Hepatocyte (in vitro differentiated cells): ENCODE data around the gene TSPAN31. TPM values are rescaled to one million over a fixed set of nuclear protein-coding genes. Genes with fewer than 3 reads are reported as not detected.

Source experiments
- DNase-seq: peaks from one replicate; pipeline ENCODE4 v3.0.0-alpha.2; 2016; ENCODE audit warnings: low spot score
- H2AFZ ChIP-seq: fragments of 200-600 bp; sonication (generic); 2 replicates; pipeline ENCODE4 v1.6.0; 2016; ENCODE audit warnings: antibody characterized with exemption, mild to moderate bottlenecking
- H3K27ac ChIP-seq: fragments of 200-600 bp; sonication (generic); 2 replicates; pipeline ENCODE4 v1.5.1; 2016; ENCODE audit warnings: mild to moderate bottlenecking
- H3K27me3 ChIP-seq: fragments of 200-600 bp; sonication (generic); 2 replicates; pipeline ENCODE4 v1.6.1; 2016
- H3K36me3 ChIP-seq: fragments of 200-600 bp; sonication (generic); replicated peaks from 2 replicates; pipeline ENCODE4 v1.5.1; 2016; ENCODE audit warnings: low read depth; ENCODE audit not compliant: insufficient read depth
- H3K4me1 ChIP-seq: fragments of 200-600 bp; sonication (generic); 2 replicates; pipeline ENCODE4 v1.5.1; 2016; ENCODE audit warnings: mild to moderate bottlenecking, moderate library complexity; ENCODE audit not compliant: insufficient read depth
- H3K4me2 ChIP-seq: fragments of 200-600 bp; sonication (generic); 2 replicates; pipeline ENCODE4 v1.6.0; 2016
- H3K4me3 ChIP-seq: fragments of 200-600 bp; sonication (generic); 2 replicates; pipeline ENCODE4 v1.5.1; 2016; ENCODE audit warnings: mild to moderate bottlenecking
- H3K79me2 ChIP-seq: fragments of 200-600 bp; sonication (generic); 2 replicates; pipeline ENCODE4 v1.6.0; 2017; ENCODE audit warnings: mild to moderate bottlenecking
- H3K9me2 ChIP-seq: fragments of 200-600 bp; sonication (generic); replicated peaks from 2 replicates; pipeline ENCODE4 v1.6.0; 2017; ENCODE audit warnings: mild to moderate bottlenecking; ENCODE audit not compliant: insufficient read depth
- H3K9me3 ChIP-seq: fragments of 200-600 bp; sonication (generic); 2 replicates; pipeline ENCODE4 v1.5.1; 2016; ENCODE audit warnings: low read depth, mild to moderate bottlenecking
- H4K20me1 ChIP-seq: fragments of 200-600 bp; sonication (generic); 2 replicates; pipeline ENCODE4 v1.6.0; 2016; ENCODE audit warnings: mild to moderate bottlenecking; ENCODE audit not compliant: insufficient read depth, poor library complexity, severe bottlenecking
- CTCF ChIP-seq: fragments of 200-600 bp; sonication (generic); IDR thresholded peaks from 2 replicates; pipeline ENCODE4 v1.5.1; 2016; ENCODE audit warnings: antibody characterized with exemption, mild to moderate bottlenecking; ENCODE audit not compliant: poor library complexity
- EZH2 ChIP-seq: fragments of 200-600 bp; sonication (generic); IDR thresholded peaks from 2 replicates; pipeline ENCODE4 v1.6.1; 2016; ENCODE audit warnings: antibody characterized with exemption, mild to moderate bottlenecking, borderline replicate concordance
- EZH2phosphoT487 ChIP-seq: fragments of 200-600 bp; sonication (generic); IDR thresholded peaks from one replicate; pipeline ENCODE4 v1.6.1; 2018; ENCODE audit warnings: antibody characterized with exemption, mild to moderate bottlenecking, low read depth, moderate library complexity; ENCODE audit not compliant: unreplicated experiment, severe bottlenecking
- WGBS: methylation state at CpG from one replicate; pipeline ENCODE4 v1.1.6; 2016; ENCODE audit warnings: low lambda C conversion rate; ENCODE audit errors: missing lambda C conversion rate; 5-methylcytosine and 5-hydroxymethylcytosine counted together
- polyA plus RNA-seq: library from polyadenylated mRNA; unstranded; fragments of >200 nt; fragmentation: Nextera tagmentation; extraction: Ambion mirVana; gene quantifications from 2 replicates; pipeline ENCODE4 v1.2.1, GENCODE V29; 2016
- total RNA-seq: library from RNA; depleted of rRNA; stranded (reverse); fragments of >200 nt; gene quantifications from 2 replicates; pipeline ENCODE4 v1.2.3, GENCODE V29; 2014

The TSPAN31 gene
- total and polyA plus RNA-seq, 2 experiments from 2014 or later, result 69.2 to 81.3 TPM

- Histone ChIP-seq H3K4me2 (no peak overlapping the region), H3K79me2 (peaks cover 8% of the 10 kb centered on the region), H3K9me2 (no peaks in the 10 kb centered on the region), H3K36me3 (no peaks in the 10 kb centered on the region), H3K4me3 (no peak overlapping the region), H4K20me1 (peaks cover 9% of the 10 kb centered on the region), H3K4me1 (peaks cover 14% of the 10 kb centered on the region), H3K27ac (no peak overlapping the region), H3K9me3 (no peaks in the 10 kb centered on the region), H2AFZ (no peak overlapping the region), H3K27me3 (peaks cover 1% of the 10 kb centered on the region)
- TF ChIP-seq CTCF (no peak), EZH2phosphoT487 (no peak), EZH2 (no peak)
- no peak for DNase-seq
- 97% methylated on average over 4 of the region's 4 CpGs for WGBS
These were observed 12.9 kb downstream of the TSPAN31 start for GRCh38 chr12:57757771-57758170.

- TF ChIP-seq CTCF (no peak), EZH2phosphoT487 (no peak), EZH2 (no peak)
- Histone ChIP-seq H3K9me2 (no peaks in the 10 kb centered on the region), H4K20me1 (peaks cover 9% of the 10 kb centered on the region), H3K36me3 (no peaks in the 10 kb centered on the region), H3K4me1 (peaks cover 4% of the 10 kb centered on the region), H3K27me3 (peaks cover 11% of the 10 kb centered on the region), H3K27ac (no peak overlapping the region), H3K4me2 (no peak overlapping the region), H3K9me3 (no peaks in the 10 kb centered on the region), H3K79me2 (peaks cover 8% of the 10 kb centered on the region), H2AFZ (no peak overlapping the region), H3K4me3 (no peak overlapping the region)
- no peak for DNase-seq
- WGBS, result 92% methylated on average over 25 of the region's 25 CpGs
These were observed 13.9 kb downstream of the TSPAN31 start for GRCh38 chr12:57758552-57759359.

- no peak overlapping the region for H2AFZ ChIP-seq
- H3K4me3 ChIP-seq, result no peak overlapping the region
- DNase-seq, result peak; percentile 56
- peaks cover under 1% of the 10 kb centered on the region for H3K4me1 ChIP-seq
- H3K9me3 ChIP-seq, result no peaks in the 10 kb centered on the region
- WGBS, result 37% methylated on average over 3 of the region's 3 CpGs
- H4K20me1 ChIP-seq, result peaks cover 9% of the 10 kb centered on the region
- H3K79me2 ChIP-seq, result peaks cover 8% of the 10 kb centered on the region
- H3K27ac ChIP-seq, result no peak overlapping the region
- no peaks in the 10 kb centered on the region for H3K9me2 ChIP-seq
- no peaks in the 10 kb centered on the region for H3K36me3 ChIP-seq
- TF ChIP-seq EZH2phosphoT487 (no peak), EZH2 (no peak), CTCF (peak; percentile 46)
- H3K27me3 ChIP-seq, result peaks cover 18% of the 10 kb centered on the region
- H3K4me2 ChIP-seq, result no peak overlapping the region
These were observed 14.6 kb downstream of the TSPAN31 start for GRCh38 chr12:57759360-57759980.
